KOPT-K1 (cell line): Measurements from ENCODE around the gene PIGL.
"Not testable (repeated sequence)": the region's sequence is repeated elsewhere in the genome, so short reads cannot be mapped to it uniquely, and the experiment has no call there.

Experiments used
- H3K27ac ChIP-seq: fragments of 200-600 bp; sonication (generic); 2 replicates; pipeline ENCODE4 v1.5.1; 2016; ENCODE audit warnings: antibody characterized with exemption, mild to moderate bottlenecking, low read depth, low read length; ENCODE audit not compliant: poor library complexity, severe bottlenecking
- H3K36me3 ChIP-seq: fragments of 200-600 bp; sonication (generic); 2 replicates; pipeline ENCODE4 v1.5.1; 2017; ENCODE audit warnings: antibody characterized with exemption, mild to moderate bottlenecking, low read length, moderate library complexity; ENCODE audit not compliant: insufficient read depth
- H3K9me3 ChIP-seq: fragments of 200-600 bp; sonication (generic); 2 replicates; pipeline ENCODE4 v1.5.1; 2017; ENCODE audit warnings: antibody characterized with exemption, low read length, mild to moderate bottlenecking; ENCODE audit not compliant: insufficient read depth, poor library complexity, severe bottlenecking

PIGL gene

DNA sequence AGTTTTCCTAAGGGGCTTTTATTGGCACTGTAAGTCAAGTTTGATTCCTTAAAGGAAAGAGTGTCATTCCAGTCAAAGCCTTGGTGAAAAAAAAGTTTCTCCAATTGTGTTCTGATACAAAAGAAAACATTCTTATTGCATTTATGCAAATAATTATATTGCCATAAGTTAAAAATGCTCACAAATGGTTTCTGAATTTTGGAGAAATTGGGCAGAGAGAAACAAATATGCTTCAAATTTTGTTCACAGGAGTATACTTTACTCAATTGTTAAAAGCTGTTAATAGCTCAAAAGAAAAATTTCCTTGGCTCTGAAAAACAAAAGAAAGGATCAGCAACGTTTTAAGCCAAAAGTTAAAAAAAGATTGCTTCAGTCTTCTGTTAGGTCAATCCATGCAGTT is 60.2 kb downstream of the PIGL start:
- H3K27ac ChIP-seq = no peak overlapping the region
- H3K9me3 ChIP-seq = peaks cover 37% of the 10 kb centered on the region

DNA sequence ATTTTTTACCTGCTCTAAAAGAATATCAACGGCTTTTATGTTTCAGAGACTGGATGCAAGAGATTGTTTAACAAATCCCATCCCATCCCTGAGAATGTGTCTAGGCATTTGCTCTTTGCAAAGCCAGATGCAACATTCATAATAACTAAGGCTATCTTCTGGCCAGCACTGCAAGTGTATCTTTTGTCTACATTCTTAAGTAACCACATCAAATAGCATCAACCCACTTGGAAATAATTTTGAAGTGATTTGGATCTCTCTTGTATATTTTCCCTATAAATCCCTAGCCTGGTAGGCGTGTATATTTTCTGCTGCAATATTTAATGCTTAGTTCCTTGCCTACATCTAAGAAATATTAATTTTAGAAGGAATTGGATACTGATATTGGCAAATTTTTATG is 64.3 kb downstream of the PIGL start:
- peaks cover 16% of the 10 kb centered on the region; the same call in 1 of the 2 replicates for H3K36me3 ChIP-seq
- H3K9me3 ChIP-seq = peaks cover 27% of the 10 kb centered on the region
- no peak overlapping the region for H3K27ac ChIP-seq

More for the DNA sequence above, 60.2 kb downstream of the PIGL start:
- peaks cover 16% of the 10 kb centered on the region; the same call in 1 of the 2 replicates for H3K36me3 ChIP-seq

- no peak overlapping the region for H3K27ac ChIP-seq
- H3K36me3 ChIP-seq = peaks cover 16% of the 10 kb centered on the region; the same call in 1 of the 2 replicates
- peaks cover 15% of the 10 kb centered on the region for H3K9me3 ChIP-seq
Observed at GRCh38 chr17:16282522-16282921, 65.5 kb downstream of the PIGL start.

GRCh38 chr17:16283705-16284104 is 66.7 kb downstream of the PIGL start:
- Histone ChIP-seq H3K27ac (no peak overlapping the region), H3K36me3 (peaks cover 4% of the 10 kb centered on the region; the same call in 1 of the 2 replicates), H3K9me3 (peaks cover 3% of the 10 kb centered on the region)

- H3K9me3 ChIP-seq = no peaks in the 10 kb centered on the region
- no peaks in the 10 kb centered on the region for H3K36me3 ChIP-seq
- peak overlapping the region; percentile 85 for H3K27ac ChIP-seq
Observed at GRCh38 chr17:16285646-16286008, 68.6 kb downstream of the PIGL start.

- Histone ChIP-seq H3K27ac (peak overlapping the region; percentile 85), H3K9me3 (no peaks in the 10 kb centered on the region), H3K36me3 (no peaks in the 10 kb centered on the region)
Observed at GRCh38 chr17:16286009-16286946, 69.3 kb downstream of the PIGL start.

DNA sequence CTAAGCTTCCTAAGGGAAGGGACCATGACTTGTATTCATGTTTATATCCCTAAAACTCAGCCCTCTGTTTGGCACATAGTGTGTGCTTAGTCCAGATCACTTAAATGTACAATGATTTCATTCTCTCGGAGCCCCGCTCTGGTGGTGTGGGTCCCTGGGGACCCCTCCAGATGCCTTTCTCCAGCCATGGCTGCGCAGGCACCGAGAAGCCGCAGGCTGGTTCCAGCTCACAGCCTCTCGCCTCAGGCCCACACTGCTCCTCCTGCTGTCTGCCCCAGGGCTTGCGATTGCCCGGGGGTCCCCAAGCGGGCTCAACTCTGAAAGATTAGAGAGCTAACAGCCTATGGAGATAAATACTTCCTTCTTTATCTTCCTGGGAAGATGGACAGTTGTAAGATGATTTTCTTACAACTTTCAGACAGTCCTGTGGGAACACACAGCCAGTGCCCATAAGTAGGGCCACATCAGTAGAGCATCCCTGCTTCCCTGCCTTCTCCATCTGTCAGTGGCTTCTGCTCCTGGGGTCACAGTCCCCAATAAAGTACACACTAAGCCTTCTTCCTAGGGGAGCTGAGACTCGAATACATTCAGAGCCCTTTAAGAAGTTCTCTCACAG is 70.0 kb downstream of the PIGL start:
- Histone ChIP-seq H3K36me3 (no peaks in the 10 kb centered on the region), H3K9me3 (no peaks in the 10 kb centered on the region), H3K27ac (peak overlapping the region; percentile 85)

DNA sequence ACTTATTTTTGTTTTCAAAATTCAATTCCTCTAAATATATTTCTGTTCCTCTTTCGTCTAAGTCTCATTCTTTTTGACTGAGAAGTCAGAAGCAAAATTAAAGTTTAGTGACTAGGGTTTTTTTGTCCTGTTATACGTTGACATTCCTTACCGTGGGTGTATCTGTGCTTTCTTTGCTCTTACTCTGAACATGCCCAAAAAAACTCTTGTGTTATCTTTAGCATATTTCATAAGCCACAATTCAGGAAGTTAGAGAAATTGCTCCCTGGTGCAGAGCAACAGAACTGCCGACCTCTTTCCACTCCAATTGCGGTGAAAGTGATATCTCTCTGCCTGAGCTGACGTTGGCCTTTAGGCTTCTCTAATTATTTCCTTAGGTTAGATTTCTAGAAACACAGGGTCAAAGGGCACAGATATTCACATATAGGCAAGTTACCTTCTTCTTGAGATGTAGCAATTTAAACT is 70.6 kb downstream of the PIGL start:
- H3K36me3 ChIP-seq = no peaks in the 10 kb centered on the region
- H3K27ac ChIP-seq = peak overlapping the region; percentile 85
- H3K9me3 ChIP-seq = no peaks in the 10 kb centered on the region

- no peak overlapping the region for H3K27ac ChIP-seq
- H3K9me3 ChIP-seq = no peaks in the 10 kb centered on the region
Observed at GRCh38 chr17:16288860-16289571, 72.0 kb downstream of the PIGL start.

DNA sequence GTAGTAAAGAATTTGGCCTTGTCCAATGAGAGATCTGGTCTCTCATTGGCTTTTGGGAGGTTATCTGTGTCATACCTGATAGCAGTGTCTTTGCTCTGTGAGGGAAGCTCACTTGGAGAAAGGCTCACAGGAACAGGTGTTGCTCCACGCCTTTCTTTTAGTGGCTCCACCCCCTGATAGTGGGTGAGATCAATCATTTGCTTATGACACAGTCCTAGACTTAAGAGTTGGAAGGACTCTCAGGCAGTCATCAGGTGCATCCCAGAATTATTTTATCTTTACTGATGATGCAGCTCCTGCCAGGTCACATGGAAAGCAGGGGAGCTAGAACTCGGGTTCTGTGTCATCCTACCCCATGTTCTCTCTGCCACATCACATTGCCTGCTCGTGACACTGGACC is 76.9 kb downstream of the PIGL start:
- H3K27ac ChIP-seq = no peak overlapping the region
- no peaks in the 10 kb centered on the region for H3K36me3 ChIP-seq
- H3K9me3 ChIP-seq = no peaks in the 10 kb centered on the region

More at GRCh38 chr17:16288860-16289571, 72.0 kb downstream of the PIGL start:
- H3K36me3 ChIP-seq = no peaks in the 10 kb centered on the region

GRCh38 chr17:16294560-16294959 is 77.5 kb downstream of the PIGL start:
- H3K9me3 ChIP-seq = no peaks in the 10 kb centered on the region
- no peaks in the 10 kb centered on the region for H3K36me3 ChIP-seq
- H3K27ac ChIP-seq = no peak overlapping the region

- H3K36me3 ChIP-seq, H3K27ac ChIP-seq, H3K9me3 ChIP-seq: not testable (repeated sequence)
Observed at GRCh38 chr17:16296072-16296471, 79.1 kb downstream of the PIGL start.

GRCh38 chr17:16297367-16298139 is 80.5 kb downstream of the PIGL start:
- peak overlapping the region; percentile 57 for H3K27ac ChIP-seq
- H3K36me3 ChIP-seq = peaks cover 17% of the 10 kb centered on the region
- no peaks in the 10 kb centered on the region for H3K9me3 ChIP-seq

GRCh38 chr17:16298140-16298662 is 81.2 kb downstream of the PIGL start:
- Histone ChIP-seq H3K36me3 (peaks cover 21% of the 10 kb centered on the region), H3K9me3 (no peaks in the 10 kb centered on the region), H3K27ac (peak overlapping the region; percentile 57)
